Activated T-cell treated with anti-CD3 and anti-CD28 coated beads for 1 hour (primary cell): ENCODE measurements around the gene CREB3L2.
"Not testable (repeated sequence)": the region's sequence is repeated elsewhere in the genome, so short reads cannot be mapped to it uniquely, and the experiment has no call there.

Experiments
- DNase-seq: peaks from one replicate; pipeline ENCODE4 v3.0.0-alpha.2; 2020; ENCODE audit warnings: low read depth

Gene CREB3L2

DNA sequence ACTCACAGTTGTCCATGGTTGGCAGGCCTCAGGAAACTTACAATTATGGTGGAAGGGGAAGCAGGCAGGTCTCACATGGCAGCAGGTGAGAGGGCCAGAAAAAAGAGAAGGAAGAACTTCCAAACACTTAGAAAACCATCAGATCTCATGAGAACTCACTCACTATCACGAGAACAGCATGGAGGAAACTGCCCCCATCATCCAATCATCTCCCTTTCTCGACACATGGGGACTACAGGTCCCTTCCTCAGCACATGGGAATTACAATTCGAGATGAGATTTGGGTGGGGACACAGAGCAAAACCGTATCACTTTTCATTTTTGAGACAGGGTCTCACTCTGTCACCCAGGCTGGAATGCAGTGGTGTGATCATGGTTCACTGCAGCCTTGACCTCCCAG is 12.3 kb upstream of the CREB3L2 start:
- not testable (repeated sequence) for DNase-seq

DNA sequence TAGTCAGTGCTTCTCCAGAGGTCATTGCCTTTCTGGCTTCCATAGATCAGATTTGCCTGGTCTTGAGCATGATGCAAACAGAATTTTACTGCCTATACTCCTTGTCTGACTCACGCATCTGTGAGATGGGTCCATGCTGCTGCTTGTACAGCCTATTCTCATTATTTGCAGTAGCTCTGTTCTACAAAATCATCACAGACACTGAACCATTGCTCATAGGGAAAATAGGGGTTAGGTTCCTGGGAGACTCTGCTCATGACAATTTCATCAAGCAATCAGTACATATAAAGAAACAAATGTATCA is 7.4 kb upstream of the CREB3L2 start:
- no peak for DNase-seq

DNA sequence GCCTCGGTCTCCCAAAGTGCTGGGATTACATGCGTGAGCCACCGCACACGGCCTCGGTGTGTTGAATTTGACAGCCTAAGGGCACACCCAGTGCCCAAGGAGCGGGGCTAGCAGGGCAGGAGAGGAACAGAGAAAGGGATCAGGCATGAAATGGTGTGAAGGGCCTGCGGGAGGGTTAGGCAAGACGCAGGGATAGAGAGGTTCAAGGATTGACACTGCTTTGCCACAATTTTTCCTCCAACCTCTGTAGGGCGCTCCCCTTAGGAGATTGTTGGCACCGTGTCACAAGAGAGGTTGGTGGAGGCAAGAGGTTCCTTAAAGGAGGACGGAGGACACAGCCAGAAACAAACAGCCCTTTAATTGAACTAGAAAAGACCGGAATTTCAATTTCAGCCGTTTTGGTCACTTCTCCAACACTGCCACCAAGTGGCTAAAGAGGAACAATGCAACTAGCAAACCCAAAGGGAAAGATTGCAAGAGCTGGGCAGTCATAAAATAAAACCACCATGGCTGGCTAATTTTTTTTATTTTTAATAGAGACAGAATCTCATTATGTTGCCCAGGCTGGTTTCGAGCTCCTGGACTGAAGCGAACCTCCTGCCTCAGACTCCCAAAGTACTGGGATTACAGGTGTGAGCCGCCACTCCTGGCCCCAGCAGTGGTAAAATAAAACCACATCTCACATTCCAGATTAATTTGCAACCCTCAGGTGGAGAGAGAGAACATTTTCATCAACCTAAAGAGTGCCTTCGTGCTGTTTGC is 6.9 kb upstream of the CREB3L2 start:
- DNase-seq = no peak

DNA sequence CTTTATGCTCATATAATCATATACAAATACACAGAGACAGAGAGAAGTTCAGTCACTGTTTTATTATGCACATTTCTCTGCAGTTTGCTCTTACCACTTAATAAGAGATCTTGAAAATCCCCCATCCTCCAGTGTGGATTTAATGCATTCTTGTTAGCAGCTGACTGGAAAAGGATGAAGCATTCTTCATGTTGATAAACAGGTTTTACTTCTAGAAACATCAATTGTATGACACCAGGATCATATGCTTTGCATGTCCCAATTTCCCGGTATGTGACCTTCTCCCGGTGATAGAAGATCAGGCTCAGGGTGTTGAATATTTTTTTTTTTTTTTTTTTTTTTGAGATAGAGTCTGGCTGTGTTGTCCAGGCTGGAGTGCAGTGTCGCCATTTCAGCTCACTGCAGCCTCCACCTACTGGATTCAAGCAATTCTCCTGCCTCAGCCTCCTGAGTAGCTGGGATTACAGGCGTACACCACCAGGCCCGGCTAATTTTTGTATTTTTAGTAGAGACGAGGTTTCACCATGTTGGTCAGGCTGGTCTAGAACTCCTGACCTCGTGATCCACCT is 6.2 kb upstream of the CREB3L2 start:
- DNase-seq = no peak

DNA sequence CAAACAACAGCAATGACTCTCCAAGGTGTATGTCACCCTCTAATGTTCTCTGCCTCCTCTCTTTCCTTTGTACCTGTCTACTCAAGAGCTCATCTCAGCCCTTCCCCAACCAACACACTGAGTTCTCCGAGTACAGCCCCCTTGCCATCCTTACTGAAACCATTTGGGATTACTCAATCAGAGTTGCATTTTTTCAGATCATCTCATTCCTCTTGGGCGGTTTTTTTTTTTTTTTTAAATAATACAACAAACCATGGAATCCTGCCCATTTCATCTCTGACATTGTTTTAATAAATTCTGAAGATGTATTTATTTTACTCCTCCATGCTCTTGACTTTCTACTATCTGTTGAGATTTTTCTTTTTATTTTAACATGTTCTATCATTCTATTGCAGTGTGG is 4.2 kb upstream of the CREB3L2 start:
- DNase-seq = no peak

DNA sequence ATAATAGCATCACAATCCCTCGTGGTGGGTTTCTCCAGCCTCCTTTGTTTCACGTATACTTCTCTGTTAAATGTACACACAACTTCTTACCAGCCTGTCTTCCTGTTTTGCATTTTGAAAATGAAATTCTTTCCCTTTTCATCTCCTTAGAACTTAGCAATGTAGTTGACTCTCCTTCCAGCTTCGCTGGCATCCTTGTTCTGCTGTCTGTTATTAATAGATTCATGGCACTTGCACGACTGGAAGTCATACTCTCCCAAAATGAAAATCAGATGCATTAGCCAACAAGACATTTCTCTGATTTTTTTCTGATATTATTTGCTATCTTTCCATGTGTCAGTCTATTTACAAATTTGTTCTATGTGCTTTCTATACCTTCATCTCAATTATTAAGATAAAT is 3.0 kb upstream of the CREB3L2 start:
- DNase-seq = no peak

DNA sequence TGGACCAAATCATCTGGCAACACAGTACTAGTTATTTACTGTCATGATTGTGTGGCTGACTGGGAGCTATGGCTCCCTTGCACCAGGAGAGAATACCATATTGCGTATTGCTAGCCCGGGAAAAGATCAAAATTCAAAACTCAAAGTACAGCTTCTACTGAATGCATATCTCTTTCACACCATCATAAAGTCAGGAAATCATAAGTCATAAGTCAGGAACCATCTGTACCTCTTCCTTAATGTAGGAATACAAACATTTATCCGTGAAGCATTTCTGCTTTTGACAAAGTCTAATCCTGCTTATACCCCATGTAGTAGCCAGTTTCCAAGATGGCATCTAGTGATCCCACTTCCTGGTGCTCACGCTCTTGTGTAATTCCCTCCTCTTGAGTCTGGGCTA is 2.2 kb upstream of the CREB3L2 start:
- DNase-seq = no peak

DNA sequence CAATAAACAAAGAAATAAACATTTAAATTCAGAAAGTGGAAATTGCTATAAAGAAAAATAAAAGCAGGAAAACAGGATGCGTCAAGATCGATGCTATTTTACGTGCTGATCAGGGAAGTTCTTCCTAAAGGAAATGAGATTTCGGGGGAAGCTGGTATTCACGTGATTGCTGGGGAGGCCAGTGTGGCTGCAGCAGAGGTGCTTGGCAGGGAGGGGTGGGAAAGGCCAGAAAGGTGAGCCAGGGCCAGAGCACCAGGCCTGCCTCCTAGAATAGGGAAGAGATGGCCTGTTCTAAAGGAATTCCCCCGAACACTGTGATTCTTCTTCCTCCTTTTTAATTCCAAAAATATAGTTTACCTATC is 923 bp upstream of the CREB3L2 start:
- no peak for DNase-seq

DNA sequence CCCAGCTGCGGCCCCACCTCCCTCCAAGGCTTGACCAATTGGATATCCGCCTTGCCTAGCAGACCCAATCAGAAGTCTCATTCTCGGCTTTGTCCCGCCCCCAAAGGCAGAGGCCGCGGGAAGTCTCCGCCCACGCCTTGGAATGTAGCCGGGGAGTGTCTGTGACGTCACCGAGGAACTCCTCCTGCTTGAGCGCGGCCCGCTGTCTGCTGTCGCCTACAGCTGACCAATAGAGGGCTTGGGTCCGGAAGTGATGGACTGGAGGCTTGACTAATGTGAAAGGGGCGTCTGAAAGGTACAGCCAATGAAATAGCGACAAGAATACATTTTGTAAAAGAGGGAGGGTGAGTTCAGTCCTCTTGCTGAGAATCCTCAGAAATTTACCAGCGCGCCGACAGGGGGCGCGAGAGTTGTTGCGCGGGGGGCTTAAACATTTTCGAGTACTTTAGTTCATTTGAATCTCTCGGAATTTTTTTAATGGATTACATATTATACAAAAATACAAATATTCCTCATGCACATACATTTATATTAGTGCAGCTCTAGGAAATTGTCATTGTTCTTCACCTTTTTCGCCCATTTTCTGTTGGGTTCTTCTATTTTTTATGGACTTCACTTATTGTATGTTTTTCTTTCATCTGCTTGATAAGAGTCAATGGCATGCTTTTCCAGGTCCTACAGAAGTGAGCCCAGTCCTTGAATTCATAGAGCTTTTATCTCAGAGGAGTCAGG is 376 bp upstream of the CREB3L2 start:
- DNase-seq = peak; percentile 97

DNA sequence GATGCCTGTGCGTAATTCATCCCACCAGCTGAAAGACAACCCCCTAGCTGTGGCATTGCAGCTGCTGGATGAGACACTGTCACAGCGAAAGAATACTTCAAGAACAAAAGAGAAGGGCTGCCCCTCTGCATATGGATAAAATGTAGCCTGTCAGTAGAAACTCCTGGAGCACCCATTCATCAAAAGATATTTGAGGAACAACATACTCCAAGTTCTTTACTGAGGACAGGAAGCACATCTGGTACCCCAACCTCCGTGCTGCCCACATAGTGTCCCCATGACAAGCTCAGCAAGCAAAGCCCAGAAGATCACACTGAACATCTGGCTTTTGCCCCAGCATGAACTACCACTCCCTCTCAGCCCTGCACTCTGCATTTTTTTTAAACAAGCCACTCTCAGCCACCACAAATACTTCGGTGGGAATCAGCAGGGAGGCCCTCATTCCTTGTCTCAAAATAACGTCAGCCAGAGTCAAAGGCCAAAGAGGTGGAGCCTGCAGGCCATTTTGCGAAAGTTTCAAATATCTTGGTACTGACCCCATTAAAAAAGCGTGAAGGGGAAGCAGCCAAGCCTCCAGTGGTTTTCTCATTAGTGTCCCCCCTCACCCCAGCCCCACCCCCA is 1.7 kb downstream of the CREB3L2 start:
- no peak for DNase-seq

DNA sequence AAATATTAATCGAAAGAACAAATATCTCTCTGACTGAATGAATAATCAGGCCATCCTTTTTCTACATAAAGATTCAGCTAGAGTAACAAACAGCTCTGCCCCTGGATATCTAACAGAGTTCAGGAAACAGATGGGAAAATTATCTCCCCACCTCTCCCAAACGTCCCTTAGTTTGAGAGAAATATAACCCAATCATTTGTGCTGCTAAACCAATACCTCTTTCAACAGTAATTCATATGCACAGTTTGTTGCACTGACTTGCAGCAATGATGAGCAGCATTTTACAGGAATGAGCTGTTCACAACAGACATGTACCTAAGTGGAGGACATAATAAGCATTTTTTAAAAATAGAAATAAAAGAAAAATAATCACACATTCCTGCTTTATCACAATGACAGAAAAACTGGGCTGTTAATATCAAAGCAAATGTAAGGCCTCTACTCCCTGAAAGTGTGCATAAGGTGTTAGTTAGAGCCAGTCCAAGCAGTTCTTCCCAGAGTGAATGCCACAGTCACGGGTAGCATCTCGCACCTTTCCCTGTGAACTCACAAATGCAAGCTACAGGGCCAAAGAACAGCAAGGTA is 2.3 kb downstream of the CREB3L2 start:
- no peak for DNase-seq

DNA sequence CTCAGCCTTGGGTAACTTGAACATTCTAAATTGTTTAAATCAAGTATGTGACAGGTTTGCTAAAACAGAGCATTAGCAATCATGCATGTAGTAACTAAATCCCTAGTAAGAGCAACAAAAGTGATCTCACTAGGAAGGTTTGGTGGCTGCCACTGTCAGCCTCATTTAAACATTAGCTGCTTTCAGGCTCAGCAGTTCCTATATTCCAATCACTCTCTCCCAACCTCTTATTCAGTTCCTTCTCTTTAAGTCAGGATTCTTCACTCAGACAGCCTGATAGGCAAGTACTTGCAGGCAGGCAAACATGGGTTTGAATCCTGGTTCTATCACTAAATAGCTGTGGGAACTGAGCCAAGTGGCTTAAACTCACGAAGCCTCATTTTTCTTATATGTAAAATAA is 3.6 kb downstream of the CREB3L2 start:
- DNase-seq = no peak

DNA sequence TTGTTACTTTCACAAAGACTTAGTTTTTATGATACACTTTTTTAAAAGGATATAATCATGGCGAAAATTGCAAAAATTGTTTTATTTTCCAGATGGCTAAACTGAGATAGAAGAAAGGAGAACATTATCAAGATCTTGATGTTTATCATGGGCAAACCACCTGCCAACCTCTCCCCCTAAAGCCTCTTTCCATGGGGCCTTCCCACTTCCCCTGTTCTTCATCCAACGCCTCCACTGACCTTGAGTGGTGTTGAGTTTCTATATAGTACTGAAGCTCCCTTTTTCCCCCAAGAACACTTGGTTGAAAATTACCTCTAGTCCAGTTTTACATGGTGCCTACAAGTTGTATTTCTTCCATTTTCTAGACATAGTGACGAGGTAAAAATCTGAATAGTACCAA is 5.0 kb downstream of the CREB3L2 start:
- DNase-seq = no peak

DNA sequence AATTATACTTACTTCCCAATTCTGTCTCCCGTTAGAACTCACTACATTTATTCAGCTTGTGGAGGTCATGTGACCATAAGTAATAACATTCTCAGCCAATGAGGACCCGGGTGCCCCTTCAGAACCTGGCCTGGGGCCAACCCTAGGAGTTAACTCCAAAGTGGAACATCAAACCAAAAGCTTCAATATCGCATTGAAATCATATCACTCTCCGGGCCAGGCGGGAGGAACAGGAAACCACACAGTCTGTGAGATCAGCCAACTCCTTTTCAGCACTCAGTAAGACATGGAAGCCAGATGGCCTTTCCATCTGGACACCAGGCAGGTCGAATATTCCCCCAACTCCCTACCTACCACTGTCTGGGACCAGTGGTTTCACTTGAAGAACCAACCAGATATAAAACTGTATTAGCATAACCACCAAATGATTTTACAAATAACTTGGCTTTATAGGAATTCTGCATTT is 5.5 kb downstream of the CREB3L2 start:
- no peak for DNase-seq

DNA sequence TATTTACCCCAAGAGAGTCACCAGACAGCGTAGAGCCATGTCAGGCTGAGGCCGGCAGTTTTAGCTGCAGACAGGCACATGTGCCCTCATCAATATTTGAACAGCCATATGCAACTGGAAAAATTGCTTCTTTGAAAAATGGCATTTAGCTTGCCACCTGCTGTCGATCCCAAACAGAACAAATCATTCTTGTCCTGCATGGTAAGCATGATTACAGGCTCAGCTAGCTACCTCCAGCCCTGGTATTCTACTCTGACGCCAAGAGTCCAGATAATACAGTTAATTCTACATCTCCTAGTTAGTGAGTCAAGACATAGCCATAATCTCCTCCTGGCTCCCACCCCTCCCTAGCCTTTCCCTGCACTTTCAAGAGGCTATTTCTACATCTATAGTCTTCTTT is 7.7 kb downstream of the CREB3L2 start:
- no peak for DNase-seq

DNA sequence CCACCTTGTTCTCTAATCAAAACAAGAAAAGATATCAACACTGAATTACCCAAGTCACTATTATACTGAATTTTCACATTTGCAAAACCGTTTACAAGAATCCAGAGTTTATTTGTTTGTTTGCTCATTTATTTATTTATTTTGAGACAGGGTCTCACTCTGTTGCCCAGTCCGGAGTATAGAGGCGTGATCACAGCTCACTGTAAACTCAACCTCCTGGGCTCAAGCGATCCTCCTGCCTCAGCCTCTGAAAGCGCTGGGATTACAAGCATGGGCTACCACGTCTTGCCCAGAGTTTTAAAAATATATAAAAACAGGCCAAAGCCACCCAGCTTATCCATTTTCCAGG is 8.5 kb downstream of the CREB3L2 start:
- DNase-seq = no peak

DNA sequence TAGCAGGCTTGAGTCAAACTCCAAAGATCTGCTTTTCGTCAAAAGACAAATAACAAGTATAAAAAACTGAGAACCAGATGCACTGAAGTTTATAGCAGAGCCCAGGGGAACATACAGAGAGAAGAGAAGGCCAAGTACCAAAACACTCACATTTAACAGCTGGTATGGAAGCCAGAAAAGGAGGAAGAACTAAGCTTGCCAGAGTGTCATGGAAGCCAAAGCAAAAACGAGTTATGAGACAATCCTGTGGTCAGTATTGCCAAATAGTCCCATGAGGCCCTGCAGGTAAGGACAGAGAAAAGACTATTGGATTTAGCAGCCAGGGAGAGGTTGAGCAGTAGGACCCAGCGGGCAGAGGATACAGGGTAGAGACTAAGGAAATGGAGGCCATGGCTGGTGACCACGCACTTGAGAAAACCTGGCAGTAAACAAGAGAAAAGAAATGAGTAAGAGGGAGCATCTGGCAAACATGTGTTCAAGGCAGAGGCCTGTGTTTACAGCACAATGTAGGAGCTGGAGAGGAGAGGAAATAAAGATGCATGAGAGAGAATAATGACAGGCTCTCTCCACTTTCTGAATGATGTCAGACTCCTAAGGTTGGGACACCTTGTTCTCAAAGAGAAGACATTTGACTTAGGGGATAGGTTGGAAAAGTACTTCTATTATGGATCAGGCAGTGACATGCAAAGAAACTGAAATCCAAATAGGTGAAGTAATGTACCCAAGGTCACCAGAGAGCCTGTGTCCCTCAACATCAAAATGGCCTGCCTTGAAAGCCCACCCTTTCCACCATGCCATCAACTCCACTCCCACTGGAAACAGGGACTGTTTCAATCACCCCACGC is 9.1 kb downstream of the CREB3L2 start:
- no peak for DNase-seq

DNA sequence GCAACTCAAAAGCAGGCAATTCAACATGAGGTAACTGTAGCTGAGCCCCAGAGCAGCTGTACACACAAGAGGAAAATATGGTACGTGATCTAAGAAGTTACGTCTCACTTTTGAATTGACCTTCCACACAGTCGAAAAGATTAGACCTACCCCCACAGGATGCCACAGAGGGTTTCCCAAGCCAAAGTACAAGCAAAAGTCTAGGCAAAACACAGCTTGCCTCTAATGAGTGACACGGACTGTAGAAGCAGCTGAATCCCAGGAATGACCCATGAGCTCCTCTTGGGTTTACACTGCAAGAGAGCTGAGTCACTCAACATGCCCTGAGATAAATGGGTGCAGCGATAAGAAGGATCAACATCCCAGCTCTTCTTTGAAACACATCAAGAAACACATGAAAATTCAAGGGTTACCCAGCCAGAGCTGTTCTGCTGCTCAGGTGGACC is 9.8 kb downstream of the CREB3L2 start:
- DNase-seq = no peak

DNA sequence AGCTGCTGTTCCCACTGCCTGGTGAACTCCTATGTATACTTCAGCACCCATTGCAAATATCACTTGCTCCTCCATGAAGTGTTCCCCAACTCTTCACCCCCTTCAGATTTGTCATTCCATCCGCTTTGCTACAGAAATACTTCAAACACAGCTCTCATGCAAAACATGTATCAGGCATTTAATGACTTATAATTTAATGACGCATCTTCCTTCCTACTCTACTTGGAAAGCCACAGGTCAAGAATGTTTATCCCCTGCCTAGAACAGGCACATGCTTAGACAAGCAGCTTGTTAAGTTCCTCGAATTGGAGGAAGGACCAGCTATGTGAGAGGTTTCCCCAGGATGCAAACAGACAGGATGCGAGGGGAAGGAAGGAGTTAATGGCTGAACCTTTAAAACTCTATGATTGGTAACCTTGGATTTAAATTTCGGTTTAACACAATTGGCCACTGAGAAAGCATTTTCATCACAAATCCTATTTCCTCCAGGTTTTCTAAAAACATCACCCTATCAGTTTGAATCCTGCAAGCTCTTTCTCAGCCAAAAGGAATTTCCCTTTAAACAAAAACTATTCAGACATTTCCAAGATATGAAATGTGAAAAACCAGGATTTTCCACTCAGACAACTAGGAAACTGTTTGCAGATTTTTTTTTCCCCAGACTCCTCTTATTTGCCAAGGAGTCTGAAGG is 11.5 kb downstream of the CREB3L2 start:
- DNase-seq = no peak

DNA sequence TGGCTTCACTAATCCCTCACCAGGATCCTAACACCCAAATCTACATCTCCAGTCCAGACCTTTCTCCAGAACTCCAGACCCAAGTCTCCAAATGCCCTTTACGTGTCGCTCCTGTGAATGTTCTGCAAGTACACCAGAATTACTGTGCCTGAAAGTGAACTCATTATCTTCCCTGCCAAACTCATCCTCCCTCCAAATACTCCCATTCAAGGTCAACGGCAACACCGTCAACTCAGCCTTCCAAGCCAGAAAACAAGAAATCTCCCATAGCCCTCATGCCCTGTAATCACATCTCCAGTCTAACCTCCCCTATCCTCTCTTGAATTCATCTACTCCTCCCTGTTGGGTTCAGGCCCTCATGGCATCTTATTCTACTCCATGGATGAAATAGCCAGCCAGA is 12.3 kb downstream of the CREB3L2 start:
- no peak for DNase-seq

DNA sequence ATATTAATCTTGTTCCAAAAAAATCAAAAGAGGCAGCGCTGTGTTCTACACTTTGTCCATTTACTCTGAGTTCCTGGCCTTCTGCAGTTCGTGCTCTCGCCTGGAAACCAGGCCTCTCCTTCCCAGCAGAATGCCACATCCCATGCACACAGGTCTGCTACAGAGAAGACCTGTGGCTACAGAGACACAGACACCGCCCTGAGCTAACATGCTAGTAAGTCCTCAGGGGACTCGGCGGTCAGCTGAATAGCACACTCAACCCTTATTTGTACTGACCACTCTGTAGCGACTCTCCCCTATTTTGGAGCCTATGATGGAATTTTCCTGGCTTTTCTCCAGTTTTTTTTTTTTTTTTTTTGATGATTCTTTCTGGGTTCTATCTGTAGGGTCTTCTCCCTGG is 12.8 kb downstream of the CREB3L2 start:
- DNase-seq = no peak
